H1 (cell line): ENCODE measurements around the gene CTDNEP1. TPM values are rescaled to one million over a fixed set of nuclear protein-coding genes. Genes with fewer than 3 reads are reported as not detected.

ENCODE experiments used
- CTCF ChIA-PET: fragments of 300-600 bp; sonication (Branson Sonifier 250); formaldehyde crosslinking; loops from one replicate; lab custom pipeline; 2021; ENCODE audit not compliant: partially characterized antibody; lab: Charles Lee
- POLR2A ChIA-PET: fragments of 300-600 bp; sonication (Branson Sonifier 250); formaldehyde crosslinking; loops from one replicate; lab custom pipeline; 2021; ENCODE audit warnings: inconsistent platforms; ENCODE audit not compliant: partially characterized antibody; lab: Charles Lee
- DNase-seq, 2 experiments: peaks; one replicate each; pipeline versions ENCODE4 v3.0.0 to v3.0.0-alpha.2; 2010 to 2022; ENCODE audit warnings: low spot score in 2 of 2, low read depth in 1 of 2, mixed read lengths in 1 of 2
- FAIRE-seq: peaks from 2 replicates; lab custom pipeline; 2011; peaks lifted over from hg19 to GRCh38; lab: Jason Lieb, UNC
- H2AFZ ChIP-seq: 2 replicates; pipeline ENCODE4 v1.8.1; 2012; ENCODE audit warnings: low read length, inconsistent platforms
- H2AK5ac ChIP-seq: 2 replicates; pipeline ENCODE4 v1.6.1; 2013; ENCODE audit warnings: low read depth, low read length
- H2BK120ac ChIP-seq: replicated peaks from 2 replicates; pipeline ENCODE3; 2013; ENCODE audit warnings: low read depth, low read length, inconsistent platforms
- H2BK12ac ChIP-seq: 2 replicates; pipeline ENCODE4 v1.6.1; 2013; ENCODE audit warnings: low read depth, low read length
- H2BK15ac ChIP-seq: 2 replicates; pipeline ENCODE4 v1.6.1; 2013; ENCODE audit warnings: low read length
- H2BK20ac ChIP-seq: 2 replicates; pipeline ENCODE4 v1.6.1; 2013; ENCODE audit warnings: low read length
- H2BK5ac ChIP-seq: 2 replicates; pipeline ENCODE4 v1.6.1; 2013; ENCODE audit warnings: low read depth, low read length
- H3K14ac ChIP-seq: 2 replicates; pipeline ENCODE4 v1.6.1; 2013; ENCODE audit warnings: inconsistent platforms; ENCODE audit not compliant: insufficient read length
- H3K18ac ChIP-seq: 2 replicates; pipeline ENCODE4 v1.6.1; 2013; ENCODE audit warnings: low read length; ENCODE audit errors: extremely low read depth
- H3K23ac ChIP-seq: 2 replicates; pipeline ENCODE4 v1.6.1; 2013; ENCODE audit warnings: inconsistent platforms; ENCODE audit not compliant: insufficient read length
- H3K23me2 ChIP-seq: 2 replicates; pipeline ENCODE4 v1.6.1; 2013; ENCODE audit warnings: low read depth, low read length
- H3K27ac ChIP-seq: 2 replicates; pipeline ENCODE4 v1.6.1; 2011; ENCODE audit warnings: low read depth, low read length, inconsistent platforms
- H3K27me3 ChIP-seq, 4 experiments: replicated peaks in 1 of 4; 1 replicate in 1 of 4; 2 replicates in 3 of 4; pipeline versions ENCODE4 v1.6.1 to v1.8.1; 2011 to 2013; ENCODE audit warnings: low read length in 3 of 4, mild to moderate bottlenecking in 3 of 4, inconsistent platforms in 2 of 4, mixed read lengths in 2 of 4, moderate library complexity in 1 of 4; ENCODE audit not compliant: control insufficient read depth in 3 of 4, insufficient read depth in 3 of 4; ENCODE audit errors: extremely low read depth in 1 of 4
- H3K36me3 ChIP-seq, 4 experiments: 2 replicates each; pipeline versions ENCODE4 v1.6.1 to v1.8.1; 2011 to 2013; ENCODE audit warnings: mild to moderate bottlenecking in 4 of 4, low read length in 3 of 4, moderate library complexity in 2 of 4, control low read depth in 1 of 4, inconsistent platforms in 1 of 4; ENCODE audit not compliant: insufficient read depth in 4 of 4, control insufficient read depth in 2 of 4
- H3K4ac ChIP-seq: replicated peaks from 2 replicates; pipeline ENCODE3; 2013; ENCODE audit warnings: low read length, low read depth, mixed read lengths, inconsistent platforms; ENCODE audit not compliant: insufficient read length
- H3K4me1 ChIP-seq, 4 experiments: replicated peaks in 1 of 4; 1 replicate in 1 of 4; 2 replicates in 3 of 4; pipeline versions ENCODE4 v1.6.1 to v1.8.1; 2011 to 2013; ENCODE audit warnings: low read length in 3 of 4, inconsistent platforms in 2 of 4, mixed read lengths in 1 of 4; ENCODE audit not compliant: insufficient read depth in 4 of 4, control insufficient read depth in 3 of 4
- H3K4me2 ChIP-seq, 2 experiments: 2 replicates each; pipeline versions ENCODE4 v1.6.1 to v1.8.1; 2011 to 2013; ENCODE audit warnings: low read depth in 2 of 2, low read length in 2 of 2, control low read depth in 1 of 2, inconsistent platforms in 1 of 2, mild to moderate bottlenecking in 1 of 2; ENCODE audit not compliant: insufficient read depth in 1 of 2
- H3K4me3 ChIP-seq, 4 experiments: fragments of 200-600, 300-600 bp in 1 of 4; sonication (generic), shearing (Covaris generic), sonication (Bioruptor Twin) in 1 of 4; 2 replicates each; pipeline versions ENCODE4 v1.5.1 to v1.8.1; 2011 to 2016; ENCODE audit warnings: low read length in 4 of 4, low read depth in 3 of 4, control low read depth in 2 of 4, inconsistent platforms in 2 of 4, mild to moderate bottlenecking in 2 of 4, mixed read lengths in 1 of 4, moderate library complexity in 1 of 4; ENCODE audit not compliant: insufficient read depth in 2 of 4; ENCODE audit errors: extremely low read depth in 1 of 4
- H3K56ac ChIP-seq: replicated peaks from 2 replicates; pipeline ENCODE3; 2013; ENCODE audit warnings: low read depth, mild to moderate bottlenecking, mixed read lengths, low read length, inconsistent platforms; ENCODE audit not compliant: insufficient read length
- H3K79me1 ChIP-seq: 2 replicates; pipeline ENCODE4 v1.6.1; 2013; ENCODE audit warnings: low read depth, low read length, control low read depth
- H3K79me2 ChIP-seq, 2 experiments: 2 replicates each; pipeline versions ENCODE4 v1.6.1 to v1.8.1; 2012 to 2013; ENCODE audit warnings: low read length in 2 of 2, mild to moderate bottlenecking in 2 of 2, inconsistent platforms in 1 of 2; ENCODE audit not compliant: insufficient read depth in 2 of 2, control insufficient read depth in 1 of 2
- H3K9ac ChIP-seq, 4 experiments: replicated peaks in 1 of 4; 1 replicate in 1 of 4; 2 replicates in 3 of 4; pipeline versions ENCODE4 v1.6.1 to v1.8.1; 2011 to 2013; ENCODE audit warnings: low read depth in 3 of 4, low read length in 3 of 4, control low read depth in 2 of 4, mild to moderate bottlenecking in 2 of 4, moderate library complexity in 2 of 4, inconsistent platforms in 1 of 4; ENCODE audit errors: extremely low read depth in 1 of 4
- H3K9me3 ChIP-seq, 2 experiments: 2 replicates each; pipeline versions ENCODE4 v1.6.1 to v1.8.1; 2012 to 2013; ENCODE audit warnings: mild to moderate bottlenecking in 2 of 2, moderate library complexity in 2 of 2, control low read depth in 1 of 2, inconsistent platforms in 1 of 2, low read depth in 1 of 2, low read length in 1 of 2, mixed read lengths in 1 of 2; ENCODE audit not compliant: insufficient read depth in 2 of 2
- H4K20me1 ChIP-seq, 2 experiments: replicated peaks in 1 of 2; 2 replicates each; pipeline versions ENCODE3 to v1.8.1; 2011 to 2013; ENCODE audit warnings: inconsistent platforms in 2 of 2, low read length in 2 of 2, mild to moderate bottlenecking in 1 of 2; ENCODE audit not compliant: insufficient read depth in 2 of 2, control insufficient read depth in 1 of 2
- H4K5ac ChIP-seq: 2 replicates; pipeline ENCODE4 v1.6.1; 2013; ENCODE audit warnings: low read length, low read depth, mixed read lengths, inconsistent platforms; ENCODE audit not compliant: insufficient read length
- H4K8ac ChIP-seq: 2 replicates; pipeline ENCODE4 v1.8.0; 2013; ENCODE audit warnings: mild to moderate bottlenecking, moderate library complexity, low read length, inconsistent platforms; ENCODE audit not compliant: insufficient read depth; ENCODE audit errors: extremely low read depth
- H4K91ac ChIP-seq: replicated peaks from 2 replicates; pipeline ENCODE3; 2013; ENCODE audit warnings: low read length, mixed read lengths, inconsistent platforms; ENCODE audit not compliant: insufficient read length
- POLR2A ChIP-seq, 2 experiments: IDR thresholded peaks; 1 replicate in 1 of 2; 2 replicates in 1 of 2; pipeline ENCODE4 v1.6.1; 2011; ENCODE audit warnings: low read depth in 2 of 2, low read length in 2 of 2, mild to moderate bottlenecking in 2 of 2; ENCODE audit errors: control extremely low read depth in 1 of 2
- POLR2AphosphoS5 ChIP-seq: IDR thresholded peaks from 2 replicates; pipeline ENCODE4 v1.6.1; 2011; ENCODE audit warnings: low read depth, low read length
- SP1 ChIP-seq: IDR thresholded peaks from 2 replicates; pipeline ENCODE4 v1.6.1; 2011; ENCODE audit warnings: low read depth, low read length
- WGBS, 2 experiments: shearing (Covaris generic) in 1 of 2; methylation state at CpG; one replicate each; pipeline versions ENCODE4 v1.1.6 to v1.1.7; 2013 to 2015; ENCODE audit warnings: low lambda C conversion rate in 2 of 2, mixed read lengths in 2 of 2, inconsistent platforms in 1 of 2, low coverage in 1 of 2, missing lambda C conversion rate in 1 of 2; ENCODE audit not compliant: insufficient replicate concordance in 2 of 2, insufficient coverage in 1 of 2, insufficient read length in 1 of 2; ENCODE audit errors: extremely low coverage in 1 of 2, missing lambda C conversion rate in 1 of 2; 5-methylcytosine and 5-hydroxymethylcytosine counted together
- polyA plus RNA-seq, 7 experiments: library from polyadenylated mRNA; depleted of rRNA in 3 of 7; stranded (reverse) in 5 of 7; unstranded in 2 of 7; fragments of >200 nt in 5 of 7; fragments of 200-250 nt in 2 of 7; gene quantifications; 1 replicate in 5 of 7; 2 replicates in 1 of 7; 4 replicates in 1 of 7; pipeline versions ENCODE4 v1.2.1 to v1.2.3, GENCODE V29; 2011 to 2013; ENCODE audit warnings: missing spikeins in 2 of 7, mixed read lengths in 2 of 7
- total RNA-seq: library from RNA; stranded (reverse); fragmentation: NEBNext Ultra II Directional; extraction: Animal tissue kit (Norgen Biotek cat#: 25700); gene quantifications from 2 replicates; pipeline ENCODE4 v1.2.1, GENCODE V29; 2021

Gene CTDNEP1
- total and polyA plus RNA-seq, 2 of the 8 experiments (the other 6 are each of a cell fraction or from before 2014, with no cell fraction given): 114 to 123 TPM

GRCh38 chr17:7222093-7222971 is 29.2 kb downstream of the CTDNEP1 start:
- Histone ChIP-seq H3K27me3 (no peaks in the 10 kb centered on the region), H4K91ac (no peak overlapping the region), H4K8ac (no peak overlapping the region), H2AK5ac (no peak overlapping the region), H3K36me3 (peaks cover 18 to 52% (median 41%) of the 10 kb centered on the region in 4 experiments), H4K5ac (no peak overlapping the region), H3K4me3 (no peak overlapping the region), H3K23me2 (peaks cover 5% of the 10 kb centered on the region; the same call in 1 of the 2 replicates), H2AFZ (no peak overlapping the region), H3K14ac (no peak overlapping the region), H2BK15ac (no peak overlapping the region), H3K4ac (no peak overlapping the region), H3K27ac (0 out of 2 replicates have a peak overlapping the region, but pooled peaks have one; percentile 40), H3K9me3 (no peaks in the 10 kb centered on the region), H3K23ac (no peak overlapping the region), H3K79me2 (no peaks in the 10 kb centered on the region), H2BK12ac (no peak overlapping the region), H3K79me1 (no peaks in the 10 kb centered on the region), H3K4me1 (peaks cover 6 to 19% (median 12%) of the 10 kb centered on the region in 4 experiments; a peak in 6 of 7 replicates), H2BK5ac (no peak overlapping the region), H2BK20ac (no peak overlapping the region), H3K56ac (no peak overlapping the region), H3K18ac (no peak overlapping the region), H3K4me2 (no peak overlapping the region), H2BK120ac (no peak overlapping the region), H4K20me1 (peaks cover 14 to 33% of the 10 kb centered on the region in 2 experiments), H3K9ac (no peak overlapping the region)
- TF ChIP-seq POLR2A (IDR thresholded peaks at IDR 0.05; ENCODE audit: control extremely low read depth in 1 of 2, low read depth in 2 of 2, low read length in 2 of 2) (peak in 1 of 2 experiments; percentile 13; a peak in 1 of 3 replicates), POLR2AphosphoS5 (peak; percentile 40), SP1 (no peak)
- 92% methylated on average over 15 of the region's 15 CpGs; no CpG with 5 or more reads in 1 of the 2 experiments for WGBS, 2 experiments
- DNase-seq (no peak), FAIRE-seq (no peak)
- ChIA-PET POLR2A (interaction anchor here (0.7 to 10.7 kb wide), 10 partner anchors 9 to 91 kb away, joined by 3 to 386 read pairs (median 16); partner anchors contain the start of genes CLDN7, CTDNEP1, DVL2 and ELP5), CTCF (interaction anchor here (0.9 to 4.3 kb wide), 9 partner anchors 9 to 75 kb away, joined by 3 to 46 read pairs (median 10); partner anchors contain the start of genes DVL2, GABARAP and PHF23)
